Thyroid gland (tissue), 4 donors: ENCODE measurements around the gene PARD3. TPM values are rescaled to one million over a fixed set of nuclear protein-coding genes. Genes with fewer than 3 reads are reported as not detected.

ENCODE experiments used
- DNase-seq, 2 donors: peaks; one replicate each; pipeline ENCODE4 v3.0.0-alpha.2; 2019
- H3K27ac ChIP-seq, 3 donors: fragments of 200-600 bp; sonication (generic); 1 replicate in 2 of 3; 2 replicates in 1 of 3; pipeline ENCODE4 v1.5.1; 2016 to 2019; ENCODE audit warnings: mild to moderate bottlenecking in 1 of 3, moderate library complexity in 1 of 3
- H3K27me3 ChIP-seq: fragments of 200-600 bp; sonication (generic); one replicate; pipeline ENCODE4 v1.5.1; 2019
- H3K36me3 ChIP-seq, 2 donors: fragments of 200-600 bp; sonication (generic); one replicate each; pipeline ENCODE4 v1.5.1; 2016 to 2019
- H3K4me1 ChIP-seq, 2 donors: fragments of 200-600 bp; sonication (generic); one replicate each; pipeline ENCODE4 v1.5.1; 2017 to 2019
- H3K4me3 ChIP-seq, 3 donors: fragments of 200-600 bp; sonication (generic); replicated peaks in 1 of 3; 1 replicate in 2 of 3; 2 replicates in 1 of 3; pipeline ENCODE4 v1.5.1; 2016; ENCODE audit warnings: mild to moderate bottlenecking in 1 of 3
- H3K9me3 ChIP-seq: fragments of 200-600 bp; sonication (generic); one replicate; pipeline ENCODE4 v1.5.1; 2017
- CTCF ChIP-seq, 6 experiments: fragments of 200-600 bp in 3 of 6; fragments of 450-650 bp in 3 of 6; sonication (generic) in 3 of 6; IDR thresholded peaks; one replicate each; pipeline ENCODE4 v1.5.1; 2016 to 2019; ENCODE audit warnings: antibody characterized with exemption in 6 of 6, mild to moderate bottlenecking in 2 of 6, inconsistent platforms in 1 of 6, moderate library complexity in 1 of 6
- POLR2A ChIP-seq, 2 donors: fragments of 450-650 bp; IDR thresholded peaks; one replicate each; pipeline ENCODE4 v1.6.1; 2017; ENCODE audit warnings: antibody characterized with exemption in 2 of 2, mild to moderate bottlenecking in 2 of 2, moderate library complexity in 1 of 2
- WGBS, 2 donors: methylation state at CpG; one replicate each; pipeline ENCODE4 v1.1.5; 2017; 5-methylcytosine and 5-hydroxymethylcytosine counted together
- intact Hi-C: fragments of 100-400 bp; cut with DNase I; formaldehyde crosslinking; loops from one replicate; pipeline ENCODE4 v1.15.1; 2023
- total RNA-seq, 4 donors: library from RNA; depleted of rRNA; stranded (reverse); fragments of >200 nt; gene quantifications; one replicate each; pipeline ENCODE4 v1.2.3, GENCODE V29; 2016

The PARD3 gene
- total RNA-seq, 4 donors from 2014 or later = 48.6 to 88.4 (median 57.7) TPM

GRCh38 chr10:34177445-34177844, 637.7 kb downstream of the PARD3 start:
- DNase-seq = no peak
- 91 to 93% methylated on average over 11 of the region's 11 CpGs for WGBS, 2 donors
- H3K4me3 ChIP-seq = no peak overlapping the region
- H3K27me3 ChIP-seq = no peaks in the 10 kb centered on the region
- H3K36me3 ChIP-seq = no peaks in the 10 kb centered on the region
- no peak overlapping the region for H3K27ac ChIP-seq
- TF ChIP-seq CTCF (IDR thresholded peaks at IDR 0.05) = no peak
- TF ChIP-seq POLR2A (IDR thresholded peaks at IDR 0.05) = no peak
- intact Hi-C loops = no loop called here
- H3K9me3 ChIP-seq = no peaks in the 10 kb centered on the region
- H3K4me1 ChIP-seq = peaks cover 12 to 15% of the 10 kb centered on the region in 2 donors

GRCh38 chr10:34176351-34176750, 638.7 kb downstream of the PARD3 start:
- 80 to 81% methylated on average over 5 of the region's 5 CpGs for WGBS, 2 donors
- intact Hi-C loops = no loop called here
- TF ChIP-seq CTCF (IDR thresholded peaks at IDR 0.05) = no peak
- no peak for TF ChIP-seq POLR2A (IDR thresholded peaks at IDR 0.05)
- H3K27me3 ChIP-seq = no peaks in the 10 kb centered on the region
- peaks cover 2 to 8% of the 10 kb centered on the region in 2 donors for H3K4me1 ChIP-seq
- no peak for DNase-seq
- H3K4me3 ChIP-seq = no peak overlapping the region
- H3K9me3 ChIP-seq = no peaks in the 10 kb centered on the region
- no peaks in the 10 kb centered on the region for H3K36me3 ChIP-seq
- H3K27ac ChIP-seq = no peak overlapping the region

- intact Hi-C loops = no loop called here
- no peaks in the 10 kb centered on the region for H3K4me1 ChIP-seq
- no peaks in the 10 kb centered on the region for H3K9me3 ChIP-seq
- 92 to 94% methylated on average over 2 of the region's 2 CpGs for WGBS, 2 donors
- H3K36me3 ChIP-seq = no peaks in the 10 kb centered on the region
- no peak for DNase-seq
- no peak for TF ChIP-seq CTCF (IDR thresholded peaks at IDR 0.05)
- TF ChIP-seq POLR2A (IDR thresholded peaks at IDR 0.05) = no peak
- H3K27ac ChIP-seq = no peak overlapping the region
- H3K27me3 ChIP-seq = no peaks in the 10 kb centered on the region
- H3K4me3 ChIP-seq = no peak overlapping the region
Observed at GRCh38 chr10:34175121-34175520, 640.0 kb downstream of the PARD3 start.

GRCh38 chr10:34172936-34173533, 642.1 kb downstream of the PARD3 start:
- Histone ChIP-seq H3K36me3 (no peaks in the 10 kb centered on the region), H3K27me3 (no peaks in the 10 kb centered on the region), H3K27ac (no peak overlapping the region), H3K4me3 (no peak overlapping the region), H3K4me1 (no peaks in the 10 kb centered on the region), H3K9me3 (no peaks in the 10 kb centered on the region)
- WGBS, 2 donors = 81 to 83% methylated on average over 8 of the region's 8 CpGs
- DNase-seq = no peak
- TF ChIP-seq CTCF (IDR thresholded peaks at IDR 0.05) = no peak
- no peak for TF ChIP-seq POLR2A (IDR thresholded peaks at IDR 0.05)
- intact Hi-C loops = no loop called here

GRCh38 chr10:34171957-34172527, 643.1 kb downstream of the PARD3 start:
- no peaks in the 10 kb centered on the region for H3K4me1 ChIP-seq
- 74 to 78% methylated on average over 4 of the region's 4 CpGs for WGBS, 2 donors
- no peaks in the 10 kb centered on the region for H3K36me3 ChIP-seq
- DNase-seq = no peak
- TF ChIP-seq POLR2A (IDR thresholded peaks at IDR 0.05) (no peak), CTCF (IDR thresholded peaks at IDR 0.05) (no peak)
- H3K27ac ChIP-seq = no peak overlapping the region
- no peaks in the 10 kb centered on the region for H3K9me3 ChIP-seq
- intact Hi-C loops = no loop called here
- no peak overlapping the region for H3K4me3 ChIP-seq
- H3K27me3 ChIP-seq = no peaks in the 10 kb centered on the region
